PC-9 (cell line): ENCODE data around the gene STX1A. TPM values are rescaled to one million over a fixed set of nuclear protein-coding genes. Genes with fewer than 3 reads are reported as not detected.
"Not testable (repeated sequence)": the region's sequence is repeated elsewhere in the genome, so short reads cannot be mapped to it uniquely, and the experiment has no call there.

Experiments
- BruUV-seq: library from RNA; stranded (reverse); fragments of 400-500 nt; replicated peaks from 2 replicates; lab custom pipeline; 2021; lab: Mats Ljungman, UMichigan
- CTCF ChIA-PET: fragments of 300-600 bp; sonication (Branson Sonifier 250); formaldehyde crosslinking; loops from one replicate; lab custom pipeline; 2022; ENCODE audit warnings: antibody characterized with exemption; lab: Charles Lee
- POLR2A ChIA-PET: fragments of 300-600 bp; sonication (Branson Sonifier 250); formaldehyde crosslinking; loops from one replicate; lab custom pipeline; 2022; ENCODE audit warnings: antibody characterized with exemption; ENCODE audit not compliant: unreplicated experiment; lab: Charles Lee
- DNase-seq, 2 experiments: peaks; one replicate each; pipeline versions ENCODE4 v3.0.0 to v3.0.0-alpha.2; 2015 to 2022; ENCODE audit warnings: mixed read lengths in 1 of 2
- H2AFZ ChIP-seq: fragments of 200-600 bp; sonication (generic); 2 replicates; pipeline ENCODE4 v1.8.1; 2017; ENCODE audit warnings: antibody characterized with exemption
- H3F3A ChIP-seq: fragments of 200-600 bp; sonication (generic); 2 replicates; pipeline ENCODE4 v1.8.1; 2017; ENCODE audit warnings: antibody characterized with exemption, mild to moderate bottlenecking, low read depth; ENCODE audit not compliant: insufficient read depth
- H3K27ac ChIP-seq: fragments of 200-600 bp; sonication (generic); 2 replicates; pipeline ENCODE4 v1.6.1; 2016; ENCODE audit warnings: mixed run types
- H3K27me3 ChIP-seq: fragments of 200-600 bp; sonication (generic); 2 replicates; pipeline ENCODE4 v1.6.1; 2016; ENCODE audit warnings: low read depth, mixed run types; ENCODE audit not compliant: insufficient read depth
- H3K36me3 ChIP-seq: fragments of 200-600 bp; sonication (generic); 2 replicates; pipeline ENCODE4 v1.6.1; 2016; ENCODE audit warnings: low read depth, mixed run types
- H3K4me1 ChIP-seq: fragments of 200-600 bp; sonication (generic); replicated peaks from 2 replicates; pipeline ENCODE4 v1.6.1; 2016; ENCODE audit warnings: mixed run types; ENCODE audit not compliant: insufficient read depth
- H3K4me2 ChIP-seq: fragments of 200-600 bp; sonication (generic); 2 replicates; pipeline ENCODE4 v1.6.1; 2017; ENCODE audit warnings: mixed run types
- H3K4me3 ChIP-seq: fragments of 200-600 bp; sonication (generic); 2 replicates; pipeline ENCODE4 v1.6.1; 2016; ENCODE audit warnings: mixed run types
- H3K79me2 ChIP-seq: fragments of 200-600 bp; sonication (generic); 2 replicates; pipeline ENCODE4 v1.6.1; 2017; ENCODE audit warnings: low read depth, mixed run types
- H3K9me2 ChIP-seq: fragments of 200-600 bp; sonication (generic); 2 replicates; pipeline ENCODE4 v1.8.1; 2017; ENCODE audit warnings: mild to moderate bottlenecking; ENCODE audit not compliant: insufficient read depth
- H3K9me3 ChIP-seq: fragments of 200-600 bp; sonication (generic); 2 replicates; pipeline ENCODE4 v1.8.1; 2016; ENCODE audit warnings: low read depth; ENCODE audit not compliant: insufficient read depth
- H4K20me1 ChIP-seq: fragments of 200-600 bp; sonication (generic); 2 replicates; pipeline ENCODE4 v1.8.1; 2017; ENCODE audit not compliant: insufficient read depth
- EZH2 ChIP-seq: fragments of 200-600 bp; sonication (generic); IDR thresholded peaks from 2 replicates; pipeline ENCODE4 v1.8.0; 2017; ENCODE audit warnings: antibody characterized with exemption, low read depth
- intact Hi-C: fragments of 100-400 bp; cut with micrococcal nuclease; formaldehyde crosslinking; loops from one replicate; pipeline ENCODE4 v1.10.0; 2022; ENCODE audit not compliant: unreplicated experiment
- total RNA-seq: library from RNA; stranded (reverse); gene quantifications from 2 replicates; pipeline ENCODE4 v1.2.3, GENCODE V29; 2021
- TF ChIP-seq, protein P1 (sequence below): fragments of 200-600 bp; sonication (generic); conservative IDR thresholded peaks from 2 replicates; pipeline ENCODE4 v1.6.1; 2017; ENCODE audit warnings: mixed run types, antibody characterized with exemption, mild to moderate bottlenecking, moderate library complexity

The STX1A gene
- total RNA-seq, 1 experiment from 2014 or later = 39.1 TPM

DNA sequence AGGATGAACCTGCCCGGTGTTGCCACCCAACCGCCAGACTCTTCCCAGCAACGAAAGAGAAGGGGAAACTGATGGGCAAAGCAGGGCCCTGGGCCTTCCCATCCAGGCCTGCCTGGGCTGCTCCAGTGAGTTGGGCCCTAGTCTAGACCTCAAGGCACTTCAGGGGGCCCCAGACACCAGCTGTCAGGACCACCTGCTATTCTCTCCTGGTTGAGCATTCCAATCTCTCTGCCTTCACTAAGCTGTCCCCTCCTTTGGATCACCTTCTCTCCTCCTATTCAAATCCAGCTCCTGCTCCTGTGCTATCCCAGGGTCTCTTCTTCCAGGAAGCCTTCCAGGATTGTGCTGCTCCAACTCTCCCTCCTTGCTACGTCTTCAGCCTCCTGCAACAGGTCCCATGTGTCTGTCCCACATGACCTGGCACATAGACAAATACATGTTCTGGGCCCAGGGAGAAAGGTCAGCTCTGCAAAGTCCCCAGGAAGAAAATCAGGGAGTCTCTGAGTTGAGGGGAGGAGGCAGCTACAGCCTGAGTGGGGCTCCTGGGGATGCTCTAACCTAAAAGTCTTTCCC lies 3.1 kb downstream of the STX1A start:
- H4K20me1 ChIP-seq = peaks cover 46% of the 10 kb centered on the region

DNA sequence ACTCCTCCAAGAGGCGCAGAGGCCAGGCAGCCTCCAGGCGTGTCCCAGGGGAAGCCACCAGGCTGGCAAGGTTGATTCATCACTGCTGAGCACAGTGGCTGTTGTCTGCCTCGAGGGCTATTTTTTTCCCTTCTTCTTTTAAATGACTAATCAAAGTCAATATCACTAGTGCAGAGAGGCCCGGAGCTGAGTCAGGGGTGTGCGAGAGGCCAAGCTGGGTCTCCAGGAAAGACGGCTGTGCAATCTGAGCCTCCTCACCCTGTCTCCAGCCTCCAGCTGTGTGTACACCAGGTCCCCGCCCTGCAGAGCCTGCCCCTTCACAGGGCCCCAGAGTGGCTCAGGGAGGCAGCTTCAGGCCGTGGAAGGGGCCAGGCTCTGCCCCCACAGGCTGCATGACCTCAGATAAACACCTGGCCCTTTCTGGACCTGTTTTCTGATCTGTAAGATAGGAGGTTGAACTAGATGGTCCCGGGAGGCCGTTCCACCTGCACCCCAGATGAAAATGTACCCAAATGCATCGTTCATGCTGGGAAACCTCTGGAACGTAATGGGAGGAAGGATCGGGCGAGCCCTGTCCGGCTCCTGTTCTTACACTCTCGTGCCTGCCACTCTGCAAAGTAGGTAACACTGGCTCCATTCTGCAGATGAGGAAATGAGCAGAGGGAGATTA lies 3.7 kb downstream of the STX1A start:
- H3K27ac ChIP-seq = peak overlapping the region; percentile 61
- no peaks in the 10 kb centered on the region for H3K9me2 ChIP-seq
- H3K79me2 ChIP-seq = peaks cover 79% of the 10 kb centered on the region
- no peak for TF ChIP-seq EZH2
- TF ChIP-seq, protein P1, sequence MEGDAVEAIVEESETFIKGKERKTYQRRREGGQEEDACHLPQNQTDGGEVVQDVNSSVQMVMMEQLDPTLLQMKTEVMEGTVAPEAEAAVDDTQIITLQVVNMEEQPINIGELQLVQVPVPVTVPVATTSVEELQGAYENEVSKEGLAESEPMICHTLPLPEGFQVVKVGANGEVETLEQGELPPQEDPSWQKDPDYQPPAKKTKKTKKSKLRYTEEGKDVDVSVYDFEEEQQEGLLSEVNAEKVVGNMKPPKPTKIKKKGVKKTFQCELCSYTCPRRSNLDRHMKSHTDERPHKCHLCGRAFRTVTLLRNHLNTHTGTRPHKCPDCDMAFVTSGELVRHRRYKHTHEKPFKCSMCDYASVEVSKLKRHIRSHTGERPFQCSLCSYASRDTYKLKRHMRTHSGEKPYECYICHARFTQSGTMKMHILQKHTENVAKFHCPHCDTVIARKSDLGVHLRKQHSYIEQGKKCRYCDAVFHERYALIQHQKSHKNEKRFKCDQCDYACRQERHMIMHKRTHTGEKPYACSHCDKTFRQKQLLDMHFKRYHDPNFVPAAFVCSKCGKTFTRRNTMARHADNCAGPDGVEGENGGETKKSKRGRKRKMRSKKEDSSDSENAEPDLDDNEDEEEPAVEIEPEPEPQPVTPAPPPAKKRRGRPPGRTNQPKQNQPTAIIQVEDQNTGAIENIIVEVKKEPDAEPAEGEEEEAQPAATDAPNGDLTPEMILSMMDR = no peak
- intact Hi-C loops = loop anchor here (1.0 to 5.0 kb wide), 5 partner anchors 8 to 193 kb away; partner anchors contain the start of genes BAZ1B, BUD23, DNAJC30 and VPS37D
- H3K4me3 ChIP-seq = peak overlapping the region; percentile 7; the same call in 1 of the 2 replicates
- peaks cover 14% of the 10 kb centered on the region for H3K36me3 ChIP-seq
- DNase-seq = peak; percentile 98 to 99
- H4K20me1 ChIP-seq = peaks cover 51% of the 10 kb centered on the region
- H3K27me3 ChIP-seq = no peaks in the 10 kb centered on the region
- ChIA-PET POLR2A (interaction anchor here (0.6 to 1.1 kb wide), 6 partner anchors 9 to 867 kb away, joined by 3 to 10 read pairs (median 6); partner anchors contain the start of gene LAT2), CTCF (interaction anchor here (0.6 kb wide), 1 partner anchor 85 kb away, joined by 5 read pairs; no protein-coding TSS in a partner anchor)
- BruUV-seq = no TSS peak
- H3K4me1 ChIP-seq = peaks cover 42% of the 10 kb centered on the region
- no peak overlapping the region for H2AFZ ChIP-seq
- peak overlapping the region; percentile 89 for H3K4me2 ChIP-seq
- peaks cover 67% of the 10 kb centered on the region for H3F3A ChIP-seq
- H3K9me3 ChIP-seq = no peaks in the 10 kb centered on the region

More for the DNA sequence above, 3.1 kb downstream of the STX1A start:
- Histone ChIP-seq H3K27me3 (no peaks in the 10 kb centered on the region), H3F3A (peaks cover 71% of the 10 kb centered on the region), H3K9me2 (no peaks in the 10 kb centered on the region), H3K79me2 (peaks cover 73% of the 10 kb centered on the region), H3K36me3 (peaks cover 14% of the 10 kb centered on the region), H2AFZ (no peak overlapping the region), H3K27ac (peak overlapping the region; percentile 50), H3K9me3 (no peaks in the 10 kb centered on the region), H3K4me2 (peak overlapping the region; percentile 89), H3K4me3 (peak overlapping the region; percentile 21; the same call in 1 of the 2 replicates), H3K4me1 (peaks cover 46% of the 10 kb centered on the region)
- TSS peak; percentile 48 for BruUV-seq
- ChIA-PET POLR2A (interaction anchor here (0.6 to 1.1 kb wide), 2 partner anchors 9 to 93 kb away, joined by 4 to 7 read pairs; no protein-coding TSS in a partner anchor), CTCF (interaction anchor here (0.6 kb wide), 1 partner anchor 85 kb away, joined by 5 read pairs; no protein-coding TSS in a partner anchor)
- no peak for DNase-seq
- intact Hi-C loops = loop anchor here (5.0 kb wide), 1 partner anchor 49 kb away; the partner anchor contains the start of gene VPS37D
- TF ChIP-seq, protein P1 = no peak
- no peak for TF ChIP-seq EZH2

DNA sequence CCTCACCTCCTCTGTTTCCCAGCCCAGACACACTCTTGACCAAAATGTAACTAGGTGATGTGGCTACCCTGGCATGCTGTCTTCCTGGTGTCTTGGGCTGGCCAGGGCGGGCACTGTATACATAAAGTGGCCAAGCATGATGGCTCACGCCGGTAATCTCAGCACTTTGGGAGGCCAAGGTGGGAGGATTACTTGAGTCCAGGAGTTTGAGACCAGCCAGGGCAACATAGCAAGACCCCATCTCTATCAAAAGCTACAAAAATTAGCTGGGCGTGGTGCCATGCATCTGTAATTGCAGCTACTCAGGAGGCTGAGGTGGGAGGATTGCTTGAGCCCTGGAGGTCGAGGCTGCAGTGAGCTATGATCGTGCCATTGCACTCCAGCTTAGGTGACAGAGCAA lies 6.2 kb downstream of the STX1A start:
- H3K27me3 ChIP-seq, H3K4me3 ChIP-seq, CTCF ChIA-PET, DNase-seq, BruUV-seq, intact Hi-C loops, POLR2A ChIA-PET, H3K27ac ChIP-seq, H3K4me2 ChIP-seq, H3K9me2 ChIP-seq, H2AFZ ChIP-seq, H3K9me3 ChIP-seq: not testable (repeated sequence)
- Histone ChIP-seq H3K79me2 (peaks cover 90% of the 10 kb centered on the region), H3F3A (peaks cover 74% of the 10 kb centered on the region), H4K20me1 (peaks cover 64% of the 10 kb centered on the region), H3K4me1 (peaks cover 45% of the 10 kb centered on the region), H3K36me3 (peaks cover 16% of the 10 kb centered on the region)
